Esophagus muscularis mucosa (tissue), 4 donors: ENCODE results near the gene EP400.

Experiments used
- EP300 ChIP-seq: sonication (generic); formaldehyde crosslinking; IDR thresholded peaks from one replicate; pipeline ENCODE4 v1.6.1; 2017; ENCODE audit warnings: antibody characterized with exemption
- POLR2A ChIP-seq: fragments of 450-650 bp; IDR thresholded peaks from one replicate; pipeline ENCODE4 v1.6.1; 2017; ENCODE audit warnings: antibody characterized with exemption, moderate library complexity, mild to moderate bottlenecking, low read depth
- TF ChIP-seq, protein P1 (sequence below), 3 experiments: fragments of 200-600 bp in 2 of 3; fragments of 450-650 bp in 1 of 3; sonication (generic) in 2 of 3; IDR thresholded peaks; one replicate each; pipeline ENCODE4 v1.5.1; 2017 to 2019; ENCODE audit warnings: antibody characterized with exemption in 3 of 3, mild to moderate bottlenecking in 2 of 3, moderate library complexity in 1 of 3

DNA sequence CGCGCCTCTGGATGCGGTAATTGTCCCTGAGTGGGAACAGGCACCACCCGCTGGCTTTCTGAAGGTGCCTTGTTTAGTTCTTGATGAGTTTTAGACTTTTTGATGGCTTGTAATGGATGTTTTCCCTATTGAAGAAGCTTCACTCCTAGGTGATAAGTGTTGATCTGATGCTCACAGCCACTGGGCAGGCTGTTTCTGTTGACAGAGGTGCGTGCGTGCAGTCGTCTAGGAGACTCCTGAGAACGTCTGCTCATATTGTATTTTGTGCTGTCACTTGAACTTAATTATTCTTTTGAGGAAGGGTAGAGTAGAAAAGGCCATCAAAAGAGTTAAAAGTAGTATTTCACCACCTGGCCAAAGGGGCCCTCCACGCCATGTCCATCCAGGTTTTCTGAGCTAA, 70.5 kb downstream of the EP400 start:
- TF ChIP-seq, protein P1, sequence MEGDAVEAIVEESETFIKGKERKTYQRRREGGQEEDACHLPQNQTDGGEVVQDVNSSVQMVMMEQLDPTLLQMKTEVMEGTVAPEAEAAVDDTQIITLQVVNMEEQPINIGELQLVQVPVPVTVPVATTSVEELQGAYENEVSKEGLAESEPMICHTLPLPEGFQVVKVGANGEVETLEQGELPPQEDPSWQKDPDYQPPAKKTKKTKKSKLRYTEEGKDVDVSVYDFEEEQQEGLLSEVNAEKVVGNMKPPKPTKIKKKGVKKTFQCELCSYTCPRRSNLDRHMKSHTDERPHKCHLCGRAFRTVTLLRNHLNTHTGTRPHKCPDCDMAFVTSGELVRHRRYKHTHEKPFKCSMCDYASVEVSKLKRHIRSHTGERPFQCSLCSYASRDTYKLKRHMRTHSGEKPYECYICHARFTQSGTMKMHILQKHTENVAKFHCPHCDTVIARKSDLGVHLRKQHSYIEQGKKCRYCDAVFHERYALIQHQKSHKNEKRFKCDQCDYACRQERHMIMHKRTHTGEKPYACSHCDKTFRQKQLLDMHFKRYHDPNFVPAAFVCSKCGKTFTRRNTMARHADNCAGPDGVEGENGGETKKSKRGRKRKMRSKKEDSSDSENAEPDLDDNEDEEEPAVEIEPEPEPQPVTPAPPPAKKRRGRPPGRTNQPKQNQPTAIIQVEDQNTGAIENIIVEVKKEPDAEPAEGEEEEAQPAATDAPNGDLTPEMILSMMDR (IDR thresholded peaks at IDR 0.05) = no peak
- TF ChIP-seq POLR2A (no peak), EP300 (no peak)
